K562 (cell line): ENCODE measurements around the gene ADARB2. TPM values are rescaled to one million over a fixed set of nuclear protein-coding genes. Genes with fewer than 3 reads are reported as not detected.

ENCODE experiments used
- ATAC-seq: fragments of 200-7000 bp; cut with Tn5 transposase; 3 replicates; pipeline ENCODE4 v1.9.1; 2020; ENCODE audit warnings: moderate library complexity
- BruUV-seq: library from RNA; stranded (reverse); fragments of 400-500 nt; replicated peaks from 2 replicates; lab custom pipeline; 2021; lab: Mats Ljungman, UMichigan
- CTCF ChIA-PET: fragments of 300-600 bp; formaldehyde crosslinking; extraction: SDS; loops from one replicate; lab custom pipeline; 2021; ENCODE audit warnings: low intra/inter-chr PET ratio; lab: Yijun Ruan, JAX
- POLR2A ChIA-PET: fragments of 300-600, 350-650 bp; sonication (Branson Sonifier 250); formaldehyde crosslinking; extraction: SDS; loops from one replicate; lab custom pipeline; 2021; ENCODE audit warnings: antibody characterized with exemption, inconsistent platforms; lab: Yijun Ruan, JAX
- DNase-seq, 4 experiments: peaks; one replicate each; pipeline versions ENCODE4 v3.0.0 to v3.0.0-alpha.2; 2011 to 2018; ENCODE audit warnings: low spot score in 3 of 4, mixed read lengths in 3 of 4; ENCODE audit errors: extremely low read depth in 1 of 4
- FAIRE-seq: peaks from 2 replicates; lab custom pipeline; 2011; peaks lifted over from hg19 to GRCh38; lab: Jason Lieb, UNC
- H2AFZ ChIP-seq: 2 replicates; pipeline ENCODE4 v1.6.0; 2011; ENCODE audit warnings: low read depth, low read length, control low read depth, inconsistent platforms
- H3K27ac ChIP-seq: fragments of 200-600 bp; 3 replicates; pipeline ENCODE4 v1.8.0; 2011; ENCODE audit warnings: low read depth, mild to moderate bottlenecking, control low read depth, inconsistent platforms, low read length, moderate library complexity, mixed read lengths; ENCODE audit errors: extremely low read depth
- H3K27me3 ChIP-seq, 2 experiments: fragments of 300-600 bp in 1 of 2; 2 replicates in 1 of 2; 3 replicates in 1 of 2; pipeline versions ENCODE4 v1.6.0 to v1.8.0; 2011; ENCODE audit warnings: inconsistent platforms in 2 of 2, low read length in 2 of 2, mild to moderate bottlenecking in 1 of 2, mixed read lengths in 1 of 2, moderate library complexity in 1 of 2; ENCODE audit not compliant: control insufficient read depth in 2 of 2, insufficient read depth in 2 of 2
- H3K36me3 ChIP-seq: fragments of 300-600 bp; 3 replicates; pipeline ENCODE4 v1.8.0; 2011; ENCODE audit warnings: mild to moderate bottlenecking, low read length, inconsistent platforms; ENCODE audit not compliant: control insufficient read depth, insufficient read depth
- H3K4me1 ChIP-seq, 2 experiments: fragments of 200-600 bp in 1 of 2; replicated peaks in 1 of 2; 2 replicates in 1 of 2; 3 replicates in 1 of 2; pipeline versions ENCODE4 v1.5.1 to v1.8.0; 2011; ENCODE audit warnings: inconsistent platforms in 2 of 2, low read length in 2 of 2, mild to moderate bottlenecking in 1 of 2, mixed read lengths in 1 of 2, moderate library complexity in 1 of 2; ENCODE audit not compliant: control insufficient read depth in 2 of 2, insufficient read depth in 2 of 2
- H3K4me2 ChIP-seq: 2 replicates; pipeline ENCODE4 v1.6.1; 2011; ENCODE audit warnings: low read length, control low read depth, inconsistent platforms, mixed read lengths; ENCODE audit not compliant: insufficient read depth
- H3K4me3 ChIP-seq: fragments of 200-600 bp; sonication (generic), shearing (Covaris generic); 2 replicates; pipeline ENCODE4 v1.5.1; 2016; ENCODE audit warnings: control low read depth, inconsistent platforms
- H3K79me2 ChIP-seq: fragments of 200-600 bp; 3 replicates; pipeline ENCODE4 v1.8.0; 2011; ENCODE audit warnings: low read length, inconsistent platforms; ENCODE audit not compliant: control insufficient read depth, insufficient read depth
- H3K9ac ChIP-seq, 2 experiments: 2 replicates each; pipeline versions ENCODE4 v1.6.0 to v1.6.1; 2011; ENCODE audit warnings: low read depth in 2 of 2, low read length in 2 of 2, control low read depth in 1 of 2, inconsistent platforms in 1 of 2, mild to moderate bottlenecking in 1 of 2, mixed read lengths in 1 of 2; ENCODE audit not compliant: insufficient read depth in 1 of 2
- H3K9me1 ChIP-seq: one replicate; pipeline ENCODE4 v1.6.0; 2011; ENCODE audit warnings: inconsistent platforms, mild to moderate bottlenecking, low read length, moderate library complexity; ENCODE audit not compliant: control insufficient read depth, insufficient read depth
- H3K9me3 ChIP-seq: replicated peaks from 2 replicates; pipeline ENCODE4 v1.5.1; 2011; ENCODE audit warnings: low read depth, low read length, inconsistent platforms; ENCODE audit not compliant: control insufficient read depth, insufficient read depth
- H4K20me1 ChIP-seq: replicated peaks from 2 replicates; pipeline ENCODE4 v1.6.1; 2011; ENCODE audit warnings: low read length, inconsistent platforms, mixed read lengths; ENCODE audit not compliant: control insufficient read depth, insufficient read depth
- NFATC3 ChIP-seq: fragments of 450-650 bp; IDR thresholded peaks from 2 replicates; pipeline ENCODE4 v1.6.1; 2017; ENCODE audit warnings: mild to moderate bottlenecking
- RBM39 ChIP-seq: fragments of 200-400 bp; formaldehyde crosslinking; optimal IDR thresholded peaks from 2 replicates; pipeline ENCODE3; 2018; ENCODE audit warnings: low read depth, low read length
- WGBS: fragments of 100-300 bp; shearing (Covaris generic); methylation state at CpG from one replicate; pipeline ENCODE4 v1.1.6; 2016; ENCODE audit warnings: low coverage, mixed read lengths; ENCODE audit not compliant: insufficient coverage; ENCODE audit errors: missing lambda C conversion rate; 5-methylcytosine and 5-hydroxymethylcytosine counted together
- in situ Hi-C: fragments of 300-500 bp; cut with MboI; formaldehyde crosslinking; loops from 4 replicates; pipeline ENCODE4 v1.15.0; 2018; ENCODE audit warnings: inconsistent platforms, mixed read lengths
- intact Hi-C: fragments of 100-400 bp; cut with micrococcal nuclease; formaldehyde crosslinking; loops from 2 replicates; pipeline ENCODE4 v1.14.2; 2022
- polyA plus RNA-seq, 8 experiments: library from polyadenylated mRNA; depleted of rRNA in 4 of 8; stranded (reverse) in 5 of 8; unstranded in 3 of 8; fragments of >200 nt; fragmentation: Nextera tagmentation in 2 of 8; fragmentation: Illumina TruSeq in 1 of 8; extraction: Ambion mirVana in 2 of 8; extraction: Trizol in 1 of 8; gene quantifications; 2 replicates each; pipeline versions ENCODE4 v1.2.1 to v1.2.3, GENCODE V29; 2011 to 2014; ENCODE audit warnings: inconsistent platforms in 1 of 8, missing spikeins in 1 of 8
- total RNA-seq, 7 experiments: library from RNA; depleted of rRNA in 6 of 7; stranded (reverse); fragments of >200 nt in 6 of 7; fragmentation: Illumina TruSeq in 2 of 7; extraction: Trizol in 2 of 7; gene quantifications; 2 replicates each; pipeline versions ENCODE4 v1.2.1 to v1.2.3, GENCODE V29; 2011 to 2021; ENCODE audit warnings: low replicate concordance in 1 of 7
- TF ChIP-seq, protein P1 (sequence below): fragments of 450-650 bp; IDR thresholded peaks from 2 replicates; pipeline ENCODE4 v1.6.1; 2016; ENCODE audit warnings: mild to moderate bottlenecking, moderate library complexity

Gene ADARB2
- total and polyA plus RNA-seq, 9 of the 15 experiments (the other 6 are each of a cell fraction or from before 2014, with no cell fraction given), result not detected

DNA sequence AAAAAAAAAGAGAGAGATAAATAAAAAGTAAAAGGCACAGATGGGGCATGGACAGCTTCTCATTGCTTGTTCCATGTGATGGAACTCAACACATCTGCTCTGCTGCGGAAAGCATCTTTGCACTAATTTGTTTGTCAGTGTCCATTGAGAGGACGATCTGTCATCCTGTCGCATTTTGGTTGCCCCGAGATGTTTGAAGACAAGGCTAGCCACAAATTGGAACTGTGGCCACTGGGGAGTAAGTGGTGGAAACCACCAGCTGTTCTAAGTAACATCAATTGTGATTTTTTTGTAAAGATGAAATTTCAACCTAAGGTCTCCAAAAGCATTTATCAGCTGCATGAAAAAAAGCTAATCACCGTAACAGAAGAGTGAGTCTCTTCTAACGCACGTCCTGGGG lies 312.7 kb downstream of the ADARB2 start:
- intact Hi-C loops, result no loop called here
- BruUV-seq, result no TSS peak
- Histone ChIP-seq H3K9me1 (no peaks in the 10 kb centered on the region), H3K79me2 (no peaks in the 10 kb centered on the region), H3K9me3 (no peaks in the 10 kb centered on the region), H3K4me1 (no peaks in the 10 kb centered on the region), H3K27ac (no peak overlapping the region), H4K20me1 (peaks cover 4% of the 10 kb centered on the region), H3K27me3 (peaks cover 3 to 19% of the 10 kb centered on the region in 2 experiments; a peak in 4 of 5 replicates), H3K36me3 (no peaks in the 10 kb centered on the region), H2AFZ (no peak overlapping the region), H3K4me3 (no peak overlapping the region), H3K9ac (no peak overlapping the region), H3K4me2 (no peak overlapping the region)
- in situ Hi-C loops, result no loop called here
- 2% methylated on average over 7 of the region's 7 CpGs for WGBS
- ChIA-PET POLR2A (no interaction called here), CTCF (no interaction called here)
- ATAC-seq, result no peak
- no peak for FAIRE-seq
- DNase-seq, result no peak
- TF ChIP-seq NFATC3, result no peak
- no peak for TF ChIP-seq RBM39
- TF ChIP-seq, protein P1, sequence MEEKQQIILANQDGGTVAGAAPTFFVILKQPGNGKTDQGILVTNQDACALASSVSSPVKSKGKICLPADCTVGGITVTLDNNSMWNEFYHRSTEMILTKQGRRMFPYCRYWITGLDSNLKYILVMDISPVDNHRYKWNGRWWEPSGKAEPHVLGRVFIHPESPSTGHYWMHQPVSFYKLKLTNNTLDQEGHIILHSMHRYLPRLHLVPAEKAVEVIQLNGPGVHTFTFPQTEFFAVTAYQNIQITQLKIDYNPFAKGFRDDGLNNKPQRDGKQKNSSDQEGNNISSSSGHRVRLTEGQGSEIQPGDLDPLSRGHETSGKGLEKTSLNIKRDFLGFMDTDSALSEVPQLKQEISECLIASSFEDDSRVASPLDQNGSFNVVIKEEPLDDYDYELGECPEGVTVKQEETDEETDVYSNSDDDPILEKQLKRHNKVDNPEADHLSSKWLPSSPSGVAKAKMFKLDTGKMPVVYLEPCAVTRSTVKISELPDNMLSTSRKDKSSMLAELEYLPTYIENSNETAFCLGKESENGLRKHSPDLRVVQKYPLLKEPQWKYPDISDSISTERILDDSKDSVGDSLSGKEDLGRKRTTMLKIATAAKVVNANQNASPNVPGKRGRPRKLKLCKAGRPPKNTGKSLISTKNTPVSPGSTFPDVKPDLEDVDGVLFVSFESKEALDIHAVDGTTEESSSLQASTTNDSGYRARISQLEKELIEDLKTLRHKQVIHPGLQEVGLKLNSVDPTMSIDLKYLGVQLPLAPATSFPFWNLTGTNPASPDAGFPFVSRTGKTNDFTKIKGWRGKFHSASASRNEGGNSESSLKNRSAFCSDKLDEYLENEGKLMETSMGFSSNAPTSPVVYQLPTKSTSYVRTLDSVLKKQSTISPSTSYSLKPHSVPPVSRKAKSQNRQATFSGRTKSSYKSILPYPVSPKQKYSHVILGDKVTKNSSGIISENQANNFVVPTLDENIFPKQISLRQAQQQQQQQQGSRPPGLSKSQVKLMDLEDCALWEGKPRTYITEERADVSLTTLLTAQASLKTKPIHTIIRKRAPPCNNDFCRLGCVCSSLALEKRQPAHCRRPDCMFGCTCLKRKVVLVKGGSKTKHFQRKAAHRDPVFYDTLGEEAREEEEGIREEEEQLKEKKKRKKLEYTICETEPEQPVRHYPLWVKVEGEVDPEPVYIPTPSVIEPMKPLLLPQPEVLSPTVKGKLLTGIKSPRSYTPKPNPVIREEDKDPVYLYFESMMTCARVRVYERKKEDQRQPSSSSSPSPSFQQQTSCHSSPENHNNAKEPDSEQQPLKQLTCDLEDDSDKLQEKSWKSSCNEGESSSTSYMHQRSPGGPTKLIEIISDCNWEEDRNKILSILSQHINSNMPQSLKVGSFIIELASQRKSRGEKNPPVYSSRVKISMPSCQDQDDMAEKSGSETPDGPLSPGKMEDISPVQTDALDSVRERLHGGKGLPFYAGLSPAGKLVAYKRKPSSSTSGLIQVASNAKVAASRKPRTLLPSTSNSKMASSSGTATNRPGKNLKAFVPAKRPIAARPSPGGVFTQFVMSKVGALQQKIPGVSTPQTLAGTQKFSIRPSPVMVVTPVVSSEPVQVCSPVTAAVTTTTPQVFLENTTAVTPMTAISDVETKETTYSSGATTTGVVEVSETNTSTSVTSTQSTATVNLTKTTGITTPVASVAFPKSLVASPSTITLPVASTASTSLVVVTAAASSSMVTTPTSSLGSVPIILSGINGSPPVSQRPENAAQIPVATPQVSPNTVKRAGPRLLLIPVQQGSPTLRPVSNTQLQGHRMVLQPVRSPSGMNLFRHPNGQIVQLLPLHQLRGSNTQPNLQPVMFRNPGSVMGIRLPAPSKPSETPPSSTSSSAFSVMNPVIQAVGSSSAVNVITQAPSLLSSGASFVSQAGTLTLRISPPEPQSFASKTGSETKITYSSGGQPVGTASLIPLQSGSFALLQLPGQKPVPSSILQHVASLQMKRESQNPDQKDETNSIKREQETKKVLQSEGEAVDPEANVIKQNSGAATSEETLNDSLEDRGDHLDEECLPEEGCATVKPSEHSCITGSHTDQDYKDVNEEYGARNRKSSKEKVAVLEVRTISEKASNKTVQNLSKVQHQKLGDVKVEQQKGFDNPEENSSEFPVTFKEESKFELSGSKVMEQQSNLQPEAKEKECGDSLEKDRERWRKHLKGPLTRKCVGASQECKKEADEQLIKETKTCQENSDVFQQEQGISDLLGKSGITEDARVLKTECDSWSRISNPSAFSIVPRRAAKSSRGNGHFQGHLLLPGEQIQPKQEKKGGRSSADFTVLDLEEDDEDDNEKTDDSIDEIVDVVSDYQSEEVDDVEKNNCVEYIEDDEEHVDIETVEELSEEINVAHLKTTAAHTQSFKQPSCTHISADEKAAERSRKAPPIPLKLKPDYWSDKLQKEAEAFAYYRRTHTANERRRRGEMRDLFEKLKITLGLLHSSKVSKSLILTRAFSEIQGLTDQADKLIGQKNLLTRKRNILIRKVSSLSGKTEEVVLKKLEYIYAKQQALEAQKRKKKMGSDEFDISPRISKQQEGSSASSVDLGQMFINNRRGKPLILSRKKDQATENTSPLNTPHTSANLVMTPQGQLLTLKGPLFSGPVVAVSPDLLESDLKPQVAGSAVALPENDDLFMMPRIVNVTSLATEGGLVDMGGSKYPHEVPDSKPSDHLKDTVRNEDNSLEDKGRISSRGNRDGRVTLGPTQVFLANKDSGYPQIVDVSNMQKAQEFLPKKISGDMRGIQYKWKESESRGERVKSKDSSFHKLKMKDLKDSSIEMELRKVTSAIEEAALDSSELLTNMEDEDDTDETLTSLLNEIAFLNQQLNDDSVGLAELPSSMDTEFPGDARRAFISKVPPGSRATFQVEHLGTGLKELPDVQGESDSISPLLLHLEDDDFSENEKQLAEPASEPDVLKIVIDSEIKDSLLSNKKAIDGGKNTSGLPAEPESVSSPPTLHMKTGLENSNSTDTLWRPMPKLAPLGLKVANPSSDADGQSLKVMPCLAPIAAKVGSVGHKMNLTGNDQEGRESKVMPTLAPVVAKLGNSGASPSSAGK, result no peak
